ENCODE data around the gene RAB6A.
"Not testable (repeated sequence)": the region's sequence is repeated elsewhere in the genome, so short reads cannot be mapped to it uniquely, and the experiment has no call there.

The RAB6A gene

GRCh38 chr11:73760679-73761402, at the start of gene RAB6A:
Gene RAB6A, minus strand, starts transcription at chr11:73761074. Its CDS starts 439 bp downstream, at chr11:73760635.
- peak; percentile 99 for DNase-seq (ENCODE audit: low read depth)

GRCh38 chr11:73810637-73811036, 49.8 kb upstream of the RAB6A start:
- no peak for DNase-seq (ENCODE audit: low read depth)

- no peak for DNase-seq (ENCODE audit: low read depth)
Observed at GRCh38 chr11:73808052-73808451, 47.2 kb upstream of the RAB6A start.

GRCh38 chr11:73804712-73805111, 43.8 kb upstream of the RAB6A start:
- no peak for DNase-seq (ENCODE audit: low read depth)

- no peak for DNase-seq (ENCODE audit: low read depth)
Observed at GRCh38 chr11:73801136-73801535, 40.3 kb upstream of the RAB6A start.

- no peak for DNase-seq (ENCODE audit: low read depth)
Observed at GRCh38 chr11:73800276-73800806, 39.5 kb upstream of the RAB6A start.

GRCh38 chr11:73797457-73797856, 36.6 kb upstream of the RAB6A start:
- DNase-seq (ENCODE audit: low read depth) = no peak

- DNase-seq (ENCODE audit: low read depth) = no peak
Observed at GRCh38 chr11:73795925-73796632, 35.2 kb upstream of the RAB6A start.

GRCh38 chr11:73792584-73792983, 31.7 kb upstream of the RAB6A start:
- no peak for DNase-seq (ENCODE audit: low read depth)

GRCh38 chr11:73789279-73789670, 28.4 kb upstream of the RAB6A start:
- DNase-seq (ENCODE audit: low read depth) = no peak

- peak; percentile 81 for DNase-seq (ENCODE audit: low read depth)
Observed at GRCh38 chr11:73787643-73788558, 27.0 kb upstream of the RAB6A start, which contains the start of gene MRPL48. Gene MRPL48, plus strand, starts transcription at chr11:73787874. Its CDS starts 98 bp downstream, at chr11:73787972.

- no peak for DNase-seq (ENCODE audit: low read depth)
Observed at GRCh38 chr11:73787051-73787642, 26.3 kb upstream of the RAB6A start.

GRCh38 chr11:73785467-73785866, 24.6 kb upstream of the RAB6A start:
- not testable (repeated sequence) for DNase-seq (ENCODE audit: low read depth)

- DNase-seq (ENCODE audit: low read depth) = no peak
Observed at GRCh38 chr11:73784734-73785133, 23.9 kb upstream of the RAB6A start.

GRCh38 chr11:73784080-73784634, 23.3 kb upstream of the RAB6A start:
- no peak for DNase-seq (ENCODE audit: low read depth)

GRCh38 chr11:73783483-73784020, 22.7 kb upstream of the RAB6A start:
- no peak for DNase-seq (ENCODE audit: low read depth)

- DNase-seq (ENCODE audit: low read depth) = no peak
Observed at GRCh38 chr11:73781303-73781702, 20.4 kb upstream of the RAB6A start.

- DNase-seq (ENCODE audit: low read depth) = peak; percentile 95
Observed at GRCh38 chr11:73779084-73779902, 18.4 kb upstream of the RAB6A start.

- not testable (repeated sequence) for DNase-seq (ENCODE audit: low read depth)
Observed at GRCh38 chr11:73770811-73771210, 9.9 kb upstream of the RAB6A start.

GRCh38 chr11:73766763-73767162, 5.9 kb upstream of the RAB6A start:
- DNase-seq (ENCODE audit: low read depth) = no peak
